DND-41 (cell line): ENCODE results near the gene GP1BA.

Experiments used
- CTCF ChIP-seq: IDR thresholded peaks from 2 replicates; pipeline ENCODE4 v1.5.1; 2012; ENCODE audit warnings: borderline replicate concordance, low read length, moderate library complexity, mild to moderate bottlenecking; ENCODE audit not compliant: poor library complexity, severe bottlenecking; ENCODE audit errors: extremely low read depth
- EZH2 ChIP-seq: IDR thresholded peaks from 3 replicates; pipeline ENCODE4 v1.6.1; 2012; ENCODE audit warnings: borderline replicate concordance, low read depth, mild to moderate bottlenecking, moderate library complexity, low read length, inconsistent platforms; ENCODE audit not compliant: severe bottlenecking

- no peak for TF ChIP-seq CTCF
- TF ChIP-seq EZH2: no peak
Observed at GRCh38 chr17:4935650-4936049, 3.6 kb downstream of the GP1BA start.
